ENCODE data around the gene RNU1-3.
"Not testable (repeated sequence)": the region's sequence is repeated elsewhere in the genome, so short reads cannot be mapped to it uniquely, and the experiment has no call there.

The RNU1-3 gene

DNA sequence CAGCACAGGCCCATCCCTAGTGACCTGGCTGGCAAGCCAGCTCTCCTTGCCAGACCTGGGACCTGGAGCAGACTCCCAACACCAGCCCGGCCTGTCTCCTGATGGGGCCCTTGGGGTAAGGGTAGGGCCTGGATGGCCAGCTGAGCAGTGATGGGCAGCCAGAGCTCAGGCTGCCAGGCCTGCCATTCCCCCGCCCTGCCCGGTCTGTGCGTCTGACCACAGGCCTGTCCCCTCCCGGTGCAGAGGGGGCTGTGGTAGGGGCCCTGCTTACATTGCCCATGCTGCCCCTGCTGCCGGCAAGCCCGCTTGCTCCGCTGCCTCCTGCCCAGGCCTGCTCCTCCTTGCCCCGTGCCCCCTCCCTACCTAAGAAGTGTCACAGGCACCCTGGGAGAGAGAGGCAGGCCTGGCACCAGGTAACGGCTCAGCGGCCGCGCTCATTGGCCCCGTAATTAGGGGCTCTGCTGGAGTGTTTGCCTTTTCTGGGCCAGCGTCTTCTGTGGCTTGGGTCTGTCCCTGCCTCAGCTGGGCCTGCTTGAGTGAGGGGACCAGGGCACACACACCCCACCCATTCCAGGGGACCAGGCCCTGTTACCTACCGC lies 37.9 kb upstream of the RNU1-3 start:
- H3K36me3 ChIP-seq (ENCODE audit: insufficient read depth, low read length); H3K27me3 ChIP-seq (ENCODE audit: insufficient read depth, low read length); H3K27ac ChIP-seq (ENCODE audit: low read depth, low read length); H3K4me3 ChIP-seq (ENCODE audit: low read depth, low read length); H2AFZ ChIP-seq (ENCODE audit: low read length, unreplicated experiment); H3K79me2 ChIP-seq (ENCODE audit: control insufficient read depth, insufficient read depth, low read length, unreplicated experiment); H3K4me1 ChIP-seq (ENCODE audit: control insufficient read depth, insufficient read depth, low read length, unreplicated experiment): not testable (repeated sequence)

DNA sequence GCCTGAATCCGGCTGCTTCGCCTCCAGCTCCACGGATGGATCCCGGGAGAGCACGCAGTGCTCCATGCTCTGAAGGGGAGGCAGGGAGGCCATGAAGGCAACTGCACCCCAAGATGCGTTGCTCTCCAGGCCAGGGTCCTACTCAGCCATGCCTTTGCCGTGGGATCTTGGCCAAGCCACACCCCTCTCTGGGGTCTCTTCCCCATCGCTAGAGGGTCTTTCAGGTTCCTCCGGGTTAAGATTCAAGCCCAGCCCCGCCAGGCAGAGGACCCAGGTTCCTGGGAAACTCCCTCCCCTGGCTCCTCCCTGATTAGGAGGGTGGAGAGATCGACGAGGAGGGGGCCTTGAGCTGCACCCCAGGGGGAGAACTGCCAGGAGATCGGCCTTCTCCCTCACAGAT lies 37.3 kb upstream of the RNU1-3 start:
- not testable (repeated sequence) for H3K36me3 ChIP-seq (ENCODE audit: insufficient read depth, low read length); H3K4me1 ChIP-seq (ENCODE audit: control insufficient read depth, insufficient read depth, low read length, unreplicated experiment); H3K27ac ChIP-seq (ENCODE audit: low read depth, low read length); H3K4me3 ChIP-seq (ENCODE audit: low read depth, low read length); H3K27me3 ChIP-seq (ENCODE audit: insufficient read depth, low read length); H3K79me2 ChIP-seq (ENCODE audit: control insufficient read depth, insufficient read depth, low read length, unreplicated experiment); H2AFZ ChIP-seq (ENCODE audit: low read length, unreplicated experiment)

DNA sequence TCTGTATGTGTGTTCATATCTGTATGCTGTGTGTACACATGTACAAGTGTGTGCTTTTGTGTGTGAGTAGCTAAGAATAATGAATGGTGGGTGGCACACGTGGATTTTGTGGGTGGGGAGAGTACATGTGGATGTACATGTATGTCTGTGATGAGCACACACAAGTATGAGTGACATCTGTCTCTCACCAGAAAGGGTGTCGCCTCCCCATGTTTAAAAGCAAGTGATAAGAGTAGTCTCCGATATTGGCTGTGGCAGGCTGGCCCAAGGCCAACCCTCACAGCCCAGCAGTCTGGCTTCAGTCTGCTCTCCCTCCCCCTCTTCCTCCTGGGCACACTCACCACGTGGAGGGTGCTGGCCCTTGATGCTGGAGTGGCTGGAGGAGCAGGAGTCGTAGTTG lies 36.9 kb upstream of the RNU1-3 start:
- not testable (repeated sequence) for H3K79me2 ChIP-seq (ENCODE audit: control insufficient read depth, insufficient read depth, low read length, unreplicated experiment); H2AFZ ChIP-seq (ENCODE audit: low read length, unreplicated experiment); H3K27ac ChIP-seq (ENCODE audit: low read depth, low read length); H3K4me3 ChIP-seq (ENCODE audit: low read depth, low read length); H3K36me3 ChIP-seq (ENCODE audit: insufficient read depth, low read length); H3K27me3 ChIP-seq (ENCODE audit: insufficient read depth, low read length); H3K4me1 ChIP-seq (ENCODE audit: control insufficient read depth, insufficient read depth, low read length, unreplicated experiment)

DNA sequence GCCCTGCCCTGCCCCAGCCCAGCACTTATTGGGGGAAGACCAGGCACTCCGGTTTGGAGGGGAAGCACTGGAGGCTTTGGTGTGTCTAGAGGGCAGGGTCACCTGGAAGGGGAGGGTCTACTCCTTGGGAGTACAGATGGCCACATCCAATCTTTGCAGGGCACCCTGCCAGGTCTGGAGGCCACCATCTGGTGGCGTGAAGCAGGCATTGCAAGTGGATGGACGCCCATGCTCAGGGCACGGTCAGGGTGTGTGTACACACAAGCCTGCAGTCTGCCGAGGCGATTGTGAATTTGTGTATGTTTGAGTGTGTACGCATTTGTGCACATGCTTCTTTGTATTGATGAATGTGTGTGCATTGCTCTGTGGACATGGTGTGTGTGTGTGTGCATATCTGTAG lies 36.4 kb upstream of the RNU1-3 start:
- not testable (repeated sequence) for H3K27me3 ChIP-seq (ENCODE audit: insufficient read depth, low read length); H3K27ac ChIP-seq (ENCODE audit: low read depth, low read length); H2AFZ ChIP-seq (ENCODE audit: low read length, unreplicated experiment); H3K4me1 ChIP-seq (ENCODE audit: control insufficient read depth, insufficient read depth, low read length, unreplicated experiment); H3K79me2 ChIP-seq (ENCODE audit: control insufficient read depth, insufficient read depth, low read length, unreplicated experiment); H3K36me3 ChIP-seq (ENCODE audit: insufficient read depth, low read length); H3K4me3 ChIP-seq (ENCODE audit: low read depth, low read length)

DNA sequence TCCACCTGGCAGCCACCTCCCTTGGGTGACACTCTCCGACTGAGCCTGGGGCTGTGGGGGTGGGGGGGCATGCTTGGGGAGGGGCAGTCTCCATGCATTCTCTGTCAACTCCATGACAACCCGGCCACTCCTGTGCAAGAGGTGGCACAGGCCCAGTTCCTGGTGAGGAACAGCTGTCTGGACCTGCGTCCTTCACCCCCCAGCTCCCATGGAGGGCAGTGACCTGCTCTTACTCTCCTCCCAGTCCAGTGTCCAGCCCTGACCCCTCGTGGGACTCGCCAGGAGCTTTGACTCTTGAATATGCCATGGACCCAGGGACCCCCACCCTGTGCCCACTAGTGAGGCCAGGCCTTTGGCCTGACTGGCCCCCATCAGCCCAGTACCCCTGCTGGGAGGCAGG lies 35.5 kb upstream of the RNU1-3 start:
- not testable (repeated sequence) for H3K4me1 ChIP-seq (ENCODE audit: control insufficient read depth, insufficient read depth, low read length, unreplicated experiment); H2AFZ ChIP-seq (ENCODE audit: low read length, unreplicated experiment); H3K36me3 ChIP-seq (ENCODE audit: insufficient read depth, low read length); H3K27ac ChIP-seq (ENCODE audit: low read depth, low read length); H3K79me2 ChIP-seq (ENCODE audit: control insufficient read depth, insufficient read depth, low read length, unreplicated experiment); H3K27me3 ChIP-seq (ENCODE audit: insufficient read depth, low read length); H3K4me3 ChIP-seq (ENCODE audit: low read depth, low read length)

DNA sequence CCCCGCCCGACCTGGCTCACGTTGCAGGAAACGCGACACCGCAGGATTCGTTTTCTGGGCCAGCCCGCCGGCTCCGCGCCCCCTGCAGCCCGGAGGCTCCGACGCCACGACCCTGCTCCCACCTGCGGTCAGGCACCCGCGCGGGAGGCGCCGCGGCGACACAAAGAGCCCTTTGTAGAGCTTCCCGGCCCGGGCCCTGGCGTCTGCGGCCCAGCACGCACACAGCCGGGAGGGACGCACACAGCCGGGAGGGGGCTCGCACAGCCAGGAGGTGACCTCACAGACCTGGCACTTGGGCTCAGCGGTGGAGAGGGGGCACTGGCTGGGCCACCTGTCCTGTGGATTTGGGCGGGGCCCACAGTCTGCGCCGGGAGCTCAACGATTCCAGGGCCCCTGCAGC lies 34.4 kb upstream of the RNU1-3 start:
- H3K4me1 ChIP-seq (ENCODE audit: control insufficient read depth, insufficient read depth, low read length, unreplicated experiment); H3K36me3 ChIP-seq (ENCODE audit: insufficient read depth, low read length); H3K79me2 ChIP-seq (ENCODE audit: control insufficient read depth, insufficient read depth, low read length, unreplicated experiment); H3K4me3 ChIP-seq (ENCODE audit: low read depth, low read length); H3K27me3 ChIP-seq (ENCODE audit: insufficient read depth, low read length); H2AFZ ChIP-seq (ENCODE audit: low read length, unreplicated experiment); H3K27ac ChIP-seq (ENCODE audit: low read depth, low read length): not testable (repeated sequence)

DNA sequence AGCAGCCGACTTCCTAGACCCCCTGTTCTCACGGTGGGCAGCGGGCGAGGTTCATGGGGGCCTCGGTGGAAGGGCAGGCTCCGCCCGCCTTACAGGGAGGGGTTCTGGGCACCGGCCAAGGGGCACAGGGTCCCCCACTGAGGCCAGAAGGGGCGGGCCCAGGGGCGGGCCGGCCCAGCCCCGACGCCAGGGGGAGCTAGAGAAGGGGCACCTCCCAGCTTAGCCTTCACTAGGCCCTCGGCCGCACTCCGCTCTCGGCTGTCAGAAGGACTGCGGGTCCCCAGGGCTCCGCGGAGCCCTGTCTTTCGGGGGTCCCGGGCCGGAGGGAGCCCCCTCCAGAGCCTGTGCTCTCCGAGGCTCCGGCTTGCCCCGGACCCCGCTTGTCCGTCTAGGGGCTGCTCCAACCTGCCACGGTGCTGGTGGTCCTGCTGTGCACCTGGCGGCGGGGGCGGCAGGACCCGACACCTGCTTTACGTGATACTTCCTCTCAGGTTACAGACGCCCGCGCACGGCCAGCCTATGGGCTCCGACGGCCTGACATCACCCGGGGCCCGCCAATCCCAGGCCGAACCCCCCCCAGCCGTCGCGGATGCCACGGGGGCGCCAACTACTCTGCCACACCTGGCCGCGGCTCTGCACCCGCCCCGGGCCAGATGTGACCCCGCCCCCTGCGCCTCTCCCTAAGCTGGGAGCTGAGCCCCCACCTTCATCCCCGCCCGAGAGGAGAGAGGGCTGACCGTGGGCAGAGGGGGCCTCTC lies 33.6 kb upstream of the RNU1-3 start:
- H3K36me3 ChIP-seq (ENCODE audit: insufficient read depth, low read length); H3K4me1 ChIP-seq (ENCODE audit: control insufficient read depth, insufficient read depth, low read length, unreplicated experiment); H3K27me3 ChIP-seq (ENCODE audit: insufficient read depth, low read length); H2AFZ ChIP-seq (ENCODE audit: low read length, unreplicated experiment); H3K79me2 ChIP-seq (ENCODE audit: control insufficient read depth, insufficient read depth, low read length, unreplicated experiment); H3K27ac ChIP-seq (ENCODE audit: low read depth, low read length); H3K4me3 ChIP-seq (ENCODE audit: low read depth, low read length): not testable (repeated sequence)

DNA sequence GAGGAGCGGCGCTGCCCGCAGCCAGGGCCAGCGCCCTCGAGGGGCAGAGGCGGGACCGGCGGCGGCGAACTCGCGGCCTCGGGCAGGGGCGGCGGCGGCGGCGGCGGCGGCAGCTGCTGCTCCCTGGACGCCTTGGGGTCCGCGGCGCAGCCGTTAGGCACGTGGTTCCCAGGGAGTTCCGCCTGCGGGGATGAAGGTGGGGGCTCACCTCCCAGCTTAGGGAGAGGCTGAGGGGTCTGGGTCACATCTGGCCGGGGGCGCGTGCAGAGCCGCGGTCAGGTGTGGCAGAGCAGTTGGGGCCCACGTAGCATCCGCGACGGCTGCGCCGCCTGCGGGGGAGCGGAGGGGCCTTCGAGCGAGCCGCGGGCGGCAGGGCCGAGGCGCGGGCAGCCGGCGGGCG lies 32.7 kb upstream of the RNU1-3 start:
- H3K27ac ChIP-seq (ENCODE audit: low read depth, low read length); H3K79me2 ChIP-seq (ENCODE audit: control insufficient read depth, insufficient read depth, low read length, unreplicated experiment); H3K36me3 ChIP-seq (ENCODE audit: insufficient read depth, low read length); H3K27me3 ChIP-seq (ENCODE audit: insufficient read depth, low read length); H3K4me3 ChIP-seq (ENCODE audit: low read depth, low read length); H2AFZ ChIP-seq (ENCODE audit: low read length, unreplicated experiment); H3K4me1 ChIP-seq (ENCODE audit: control insufficient read depth, insufficient read depth, low read length, unreplicated experiment): not testable (repeated sequence)

DNA sequence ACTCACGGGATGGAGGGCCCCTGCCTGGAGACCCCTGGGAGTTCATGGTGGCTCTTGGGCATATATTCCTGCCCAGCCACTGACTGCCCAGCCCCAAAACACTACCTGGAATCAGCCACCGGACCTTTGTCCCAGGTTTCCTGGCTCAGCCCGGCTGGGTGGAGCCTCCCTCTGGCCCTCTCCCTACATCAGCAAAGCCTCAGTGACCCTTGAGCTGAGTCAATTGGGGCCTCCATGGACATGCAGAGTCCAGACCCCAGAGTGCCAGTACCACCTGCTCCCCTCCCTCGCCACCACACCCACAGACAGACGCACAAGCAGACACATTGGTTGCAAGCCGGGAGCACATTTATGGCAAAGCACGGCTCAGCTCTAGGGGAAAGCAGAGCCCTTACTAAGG lies 30.4 kb upstream of the RNU1-3 start:
- not testable (repeated sequence) for H2AFZ ChIP-seq (ENCODE audit: low read length, unreplicated experiment); H3K27me3 ChIP-seq (ENCODE audit: insufficient read depth, low read length); H3K27ac ChIP-seq (ENCODE audit: low read depth, low read length)

DNA sequence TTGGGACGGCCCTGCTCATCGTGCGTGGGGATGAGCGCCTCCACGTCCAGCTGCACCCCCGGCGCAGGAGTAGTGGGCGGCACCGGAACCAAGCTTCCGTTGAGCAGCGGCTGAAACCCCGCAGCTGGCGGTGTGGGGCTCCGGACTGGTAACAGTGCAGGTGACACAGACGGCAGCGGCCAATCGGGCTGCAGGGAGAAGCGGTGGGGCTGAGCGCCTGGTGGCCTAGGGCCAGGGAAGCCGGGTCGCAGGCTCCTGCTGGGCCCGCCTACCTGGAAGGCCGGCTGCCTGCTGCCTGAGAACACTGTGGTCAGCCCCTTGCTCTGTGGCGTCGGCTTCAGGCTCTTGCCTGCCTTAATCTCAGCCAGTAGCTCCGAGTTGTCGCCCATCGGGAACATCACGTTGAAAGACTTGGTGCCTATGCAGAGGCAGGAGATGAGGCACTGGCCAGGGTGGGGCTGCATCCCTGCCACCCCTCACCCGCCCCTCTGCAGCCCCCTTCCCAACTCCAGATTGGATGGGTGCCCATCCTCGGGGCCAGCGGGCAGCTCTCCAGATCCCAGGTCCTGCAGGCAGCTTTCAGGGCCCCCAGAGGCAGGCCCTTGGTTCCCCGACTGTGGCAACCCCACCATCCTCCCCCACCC lies 29.9 kb upstream of the RNU1-3 start:
- not testable (repeated sequence) for H3K79me2 ChIP-seq (ENCODE audit: control insufficient read depth, insufficient read depth, low read length, unreplicated experiment); H2AFZ ChIP-seq (ENCODE audit: low read length, unreplicated experiment); H3K4me1 ChIP-seq (ENCODE audit: control insufficient read depth, insufficient read depth, low read length, unreplicated experiment); H3K27me3 ChIP-seq (ENCODE audit: insufficient read depth, low read length); H3K4me3 ChIP-seq (ENCODE audit: low read depth, low read length); H3K27ac ChIP-seq (ENCODE audit: low read depth, low read length); H3K36me3 ChIP-seq (ENCODE audit: insufficient read depth, low read length)

More for the DNA sequence above, 30.4 kb upstream of the RNU1-3 start:
- H3K4me3 ChIP-seq (ENCODE audit: low read depth, low read length); H3K36me3 ChIP-seq (ENCODE audit: insufficient read depth, low read length); H3K79me2 ChIP-seq (ENCODE audit: control insufficient read depth, insufficient read depth, low read length, unreplicated experiment); H3K4me1 ChIP-seq (ENCODE audit: control insufficient read depth, insufficient read depth, low read length, unreplicated experiment): not testable (repeated sequence)

DNA sequence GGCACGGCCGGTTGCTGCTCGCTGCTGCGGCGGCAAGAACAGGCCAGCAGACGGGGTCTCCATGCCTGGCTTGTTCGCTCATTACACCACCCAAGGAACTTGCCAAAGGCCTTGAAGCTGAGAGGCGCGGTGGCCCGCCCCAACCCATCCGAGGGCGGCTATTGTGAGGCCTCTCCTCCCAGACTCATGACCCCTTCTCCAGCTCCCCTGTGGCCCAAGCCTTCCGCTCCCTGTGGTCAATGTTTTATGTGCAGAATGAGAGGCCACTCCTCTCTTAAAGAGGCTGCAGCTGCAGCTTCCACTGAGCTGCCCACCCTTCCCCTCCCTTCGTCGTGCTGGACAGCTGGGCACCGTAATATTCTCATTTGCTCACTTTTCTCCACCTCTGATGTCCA lies 27.6 kb upstream of the RNU1-3 start:
- not testable (repeated sequence) for H3K27me3 ChIP-seq (ENCODE audit: insufficient read depth, low read length); H3K4me1 ChIP-seq (ENCODE audit: control insufficient read depth, insufficient read depth, low read length, unreplicated experiment); H2AFZ ChIP-seq (ENCODE audit: low read length, unreplicated experiment)

More for the DNA sequence above, 27.6 kb upstream of the RNU1-3 start:
- not testable (repeated sequence) for H3K36me3 ChIP-seq (ENCODE audit: insufficient read depth, low read length); H3K79me2 ChIP-seq (ENCODE audit: control insufficient read depth, insufficient read depth, low read length, unreplicated experiment); H3K27ac ChIP-seq (ENCODE audit: low read depth, low read length); H3K4me3 ChIP-seq (ENCODE audit: low read depth, low read length)
